H1 (cell line): Measurements from ENCODE around the gene TANC1. TPM values are rescaled to one million over a fixed set of nuclear protein-coding genes. Genes with fewer than 3 reads are reported as not detected.

Experiments used
- EZH2 ChIP-seq: fragments of 200-600 bp; sonication (generic); IDR thresholded peaks from 2 replicates; pipeline ENCODE4 v1.7.1; 2012; ENCODE audit warnings: low read depth, mild to moderate bottlenecking, moderate library complexity, low read length, inconsistent platforms; ENCODE audit not compliant: severe bottlenecking
- RFX5 ChIP-seq: IDR thresholded peaks from 2 replicates; pipeline ENCODE4 v1.6.1; 2011; ENCODE audit warnings: low read depth, low read length, improper control_type of control experiment, borderline replicate concordance
- TEAD4 ChIP-seq: IDR thresholded peaks from 2 replicates; pipeline ENCODE4 v1.6.1; 2012; ENCODE audit warnings: low read depth, low read length, inconsistent platforms, mixed read lengths
- polyA plus RNA-seq, 7 experiments: library from polyadenylated mRNA; depleted of rRNA in 3 of 7; stranded (reverse) in 5 of 7; unstranded in 2 of 7; fragments of >200 nt in 5 of 7; fragments of 200-250 nt in 2 of 7; gene quantifications; 1 replicate in 5 of 7; 2 replicates in 1 of 7; 4 replicates in 1 of 7; pipeline versions ENCODE4 v1.2.1 to v1.2.3, GENCODE V29; 2011 to 2013; ENCODE audit warnings: missing spikeins in 2 of 7, mixed read lengths in 2 of 7
- total RNA-seq: library from RNA; stranded (reverse); fragmentation: NEBNext Ultra II Directional; extraction: Animal tissue kit (Norgen Biotek cat#: 25700); gene quantifications from 2 replicates; pipeline ENCODE4 v1.2.1, GENCODE V29; 2021

TANC1 gene
- total and polyA plus RNA-seq, 2 of the 8 experiments (the other 6 are each of a cell fraction or from before 2014, with no cell fraction given), result 4.1 to 7.6 TPM

DNA sequence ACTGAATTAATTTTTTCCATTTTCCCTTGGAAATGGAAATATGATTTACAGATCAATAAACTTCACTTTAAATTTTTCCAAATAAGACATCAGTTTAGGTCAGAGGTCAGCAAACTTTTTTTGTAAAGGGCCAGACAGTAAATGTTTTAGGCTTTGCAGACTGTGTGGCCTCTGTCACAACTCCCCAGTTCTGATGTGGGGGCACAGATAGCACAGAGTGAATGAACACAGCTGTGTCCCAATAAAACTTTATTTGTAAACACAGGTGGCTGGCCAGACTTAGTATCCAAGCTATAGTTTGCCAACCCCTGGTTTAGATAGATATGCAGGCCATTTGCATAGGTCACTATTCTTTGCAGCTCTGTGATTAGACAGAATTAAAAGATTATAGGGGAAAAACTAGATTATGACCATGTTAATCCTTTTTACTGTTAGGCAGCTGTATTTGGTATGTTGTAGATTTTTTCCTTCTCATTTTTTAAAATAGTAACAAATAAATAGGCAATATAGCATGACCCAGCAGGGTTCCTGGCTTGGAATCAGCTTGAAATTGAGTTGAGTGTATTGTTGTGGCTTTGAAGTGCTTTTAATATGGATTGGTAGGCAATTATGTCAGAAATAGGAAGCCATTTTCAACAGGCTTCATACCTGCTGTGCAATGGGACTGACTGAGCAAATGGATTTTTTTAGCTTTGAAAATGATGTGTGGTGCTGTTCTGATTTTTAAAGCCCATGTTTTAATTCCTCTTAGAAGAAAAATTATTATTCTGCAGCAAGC is 258.4 kb downstream of the TANC1 start (continued):
- TF ChIP-seq EZH2 (no peak), TEAD4 (no peak), RFX5 (no peak)
